ENCODE measurements around the gene SEPTIN5. TPM values are rescaled to one million over a fixed set of nuclear protein-coding genes. Genes with fewer than 3 reads are reported as not detected.
"Not testable (repeated sequence)": the region's sequence is repeated elsewhere in the genome, so short reads cannot be mapped to it uniquely, and the experiment has no call there.

Gene SEPTIN5
- total RNA-seq, 4 donors from 2014 or later: 21.9 to 51.1 (median 26.4) TPM

DNA sequence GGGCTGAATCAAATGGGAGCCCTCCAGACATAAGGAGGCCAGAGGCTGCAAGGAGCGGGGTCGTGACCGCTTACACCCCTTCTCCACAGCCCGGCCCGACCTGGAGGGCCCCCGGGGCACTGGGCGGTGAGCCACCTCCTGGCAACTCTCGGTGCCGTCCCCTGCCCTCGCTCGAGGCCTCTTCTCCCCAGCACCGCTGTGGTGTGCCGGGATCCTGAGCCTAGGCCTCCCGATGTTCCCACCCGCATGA, 8.6 kb downstream of the SEPTIN5 start:
- H3K27ac ChIP-seq: no peak overlapping the region
- no peak for ATAC-seq

GRCh38 chr22:19723232-19723982, 9.1 kb downstream of the SEPTIN5 start, which contains the start of gene GP1BB:
Gene GP1BB, plus strand, starts transcription at chr22:19723539. Its CDS starts 31 bp downstream, at chr22:19723570.
- no peak within 1 kb of the TSS for H3K27ac ChIP-seq
- WGBS, 2 donors (ENCODE audit: low coverage in 1 of 2): 78% methylated on average over 4 of the region's 80 CpGs; no CpG with 5 or more reads in 1 of the 2 donors
- TF ChIP-seq POLR2A (IDR thresholded peaks at IDR 0.05) (no peak), POLR2AphosphoS5 (IDR thresholded peaks at IDR 0.05) (no peak), EP300 (IDR thresholded peaks at IDR 0.05) (no peak)
- TF ChIP-seq, protein P1, sequence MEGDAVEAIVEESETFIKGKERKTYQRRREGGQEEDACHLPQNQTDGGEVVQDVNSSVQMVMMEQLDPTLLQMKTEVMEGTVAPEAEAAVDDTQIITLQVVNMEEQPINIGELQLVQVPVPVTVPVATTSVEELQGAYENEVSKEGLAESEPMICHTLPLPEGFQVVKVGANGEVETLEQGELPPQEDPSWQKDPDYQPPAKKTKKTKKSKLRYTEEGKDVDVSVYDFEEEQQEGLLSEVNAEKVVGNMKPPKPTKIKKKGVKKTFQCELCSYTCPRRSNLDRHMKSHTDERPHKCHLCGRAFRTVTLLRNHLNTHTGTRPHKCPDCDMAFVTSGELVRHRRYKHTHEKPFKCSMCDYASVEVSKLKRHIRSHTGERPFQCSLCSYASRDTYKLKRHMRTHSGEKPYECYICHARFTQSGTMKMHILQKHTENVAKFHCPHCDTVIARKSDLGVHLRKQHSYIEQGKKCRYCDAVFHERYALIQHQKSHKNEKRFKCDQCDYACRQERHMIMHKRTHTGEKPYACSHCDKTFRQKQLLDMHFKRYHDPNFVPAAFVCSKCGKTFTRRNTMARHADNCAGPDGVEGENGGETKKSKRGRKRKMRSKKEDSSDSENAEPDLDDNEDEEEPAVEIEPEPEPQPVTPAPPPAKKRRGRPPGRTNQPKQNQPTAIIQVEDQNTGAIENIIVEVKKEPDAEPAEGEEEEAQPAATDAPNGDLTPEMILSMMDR (IDR thresholded peaks at IDR 0.05): no peak
- peaks cover 0 to 41% (median 15%) of the 10 kb centered on the region in 3 donors for H3K4me1 ChIP-seq
- peaks cover 53% of the 10 kb centered on the region for H3K27me3 ChIP-seq
- H3K36me3 ChIP-seq: peaks cover 0 to 34% of the 10 kb centered on the region in 2 donors
- H3K9me3 ChIP-seq: no peaks in the 10 kb centered on the region
- no peak for ATAC-seq
- H3K4me3 ChIP-seq: peak within 1 kb of the TSS in 1 of 2 donors; percentile 22

More for the DNA sequence above, 8.6 kb downstream of the SEPTIN5 start:
- H3K4me1 ChIP-seq: peaks cover 0 to 45% (median 16%) of the 10 kb centered on the region in 3 donors
- no peak overlapping the region for H3K4me3 ChIP-seq
- 84% methylated on average over 4 of the region's 15 CpGs; no CpG with 5 or more reads in 1 of the 2 donors for WGBS, 2 donors (ENCODE audit: low coverage in 1 of 2)
- TF ChIP-seq EP300 (IDR thresholded peaks at IDR 0.05): no peak
- TF ChIP-seq, protein P1 (IDR thresholded peaks at IDR 0.05): no peak
- TF ChIP-seq POLR2A (IDR thresholded peaks at IDR 0.05): no peak
- TF ChIP-seq POLR2AphosphoS5 (IDR thresholded peaks at IDR 0.05): no peak
- H3K9me3 ChIP-seq: no peaks in the 10 kb centered on the region
- peaks cover 0 to 34% of the 10 kb centered on the region in 2 donors for H3K36me3 ChIP-seq
- H3K27me3 ChIP-seq: peaks cover 57% of the 10 kb centered on the region

DNA sequence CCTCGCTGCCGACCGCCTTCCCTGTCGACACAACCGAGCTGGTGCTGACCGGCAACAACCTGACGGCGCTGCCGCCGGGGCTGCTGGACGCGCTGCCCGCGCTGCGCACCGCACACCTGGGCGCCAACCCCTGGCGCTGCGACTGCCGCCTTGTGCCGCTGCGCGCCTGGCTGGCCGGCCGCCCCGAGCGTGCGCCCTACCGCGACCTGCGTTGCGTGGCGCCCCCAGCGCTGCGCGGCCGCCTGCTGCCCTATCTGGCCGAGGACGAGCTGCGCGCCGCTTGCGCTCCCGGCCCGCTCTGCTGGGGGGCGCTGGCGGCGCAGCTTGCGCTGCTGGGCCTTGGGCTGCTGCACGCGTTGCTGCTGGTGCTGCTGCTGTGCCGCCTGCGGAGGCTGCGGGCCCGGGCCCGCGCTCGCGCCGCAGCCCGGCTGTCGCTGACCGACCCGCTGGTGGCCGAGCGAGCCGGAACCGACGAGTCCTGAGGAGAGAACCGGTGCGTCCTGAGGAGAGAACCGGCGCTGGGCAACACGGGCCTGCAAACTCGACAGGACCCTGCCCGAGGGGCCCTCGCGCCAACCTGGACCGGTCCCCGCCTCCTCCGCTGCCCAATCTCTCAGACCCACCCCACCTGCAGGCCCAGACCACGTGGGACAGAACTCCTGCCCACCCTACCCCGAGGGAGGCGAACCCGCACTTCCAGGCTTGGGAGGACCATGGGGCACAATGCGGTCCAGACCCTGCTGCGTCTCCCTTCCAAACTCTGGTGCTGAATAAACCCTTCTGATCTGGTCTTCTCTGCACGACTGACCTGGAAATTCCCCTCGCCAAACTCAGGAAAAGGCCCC, 9.9 kb downstream of the SEPTIN5 start:
- WGBS, 2 donors (ENCODE audit: low coverage in 1 of 2): 13% methylated on average over 23 of the region's 89 CpGs; no CpG with 5 or more reads in 1 of the 2 donors
- Histone ChIP-seq H3K27me3 (peaks cover 46% of the 10 kb centered on the region), H3K36me3 (peaks cover 0 to 34% of the 10 kb centered on the region in 2 donors), H3K4me3 (peak overlapping the region in 1 of 2 donors; percentile 22), H3K9me3 (no peaks in the 10 kb centered on the region), H3K27ac (no peak overlapping the region), H3K4me1 (peaks cover 0 to 33% (median 9%) of the 10 kb centered on the region in 3 donors)
- TF ChIP-seq EP300 (IDR thresholded peaks at IDR 0.05) (no peak), POLR2A (IDR thresholded peaks at IDR 0.05) (no peak), POLR2AphosphoS5 (IDR thresholded peaks at IDR 0.05) (no peak)
- TF ChIP-seq, protein P1 (IDR thresholded peaks at IDR 0.05): no peak
- ATAC-seq: no peak

- no peaks in the 10 kb centered on the region for H3K9me3 ChIP-seq
- peaks cover 46% of the 10 kb centered on the region for H3K27me3 ChIP-seq
- H3K36me3 ChIP-seq: peaks cover 0 to 31% of the 10 kb centered on the region in 2 donors
- H3K27ac ChIP-seq: no peak overlapping the region
- TF ChIP-seq POLR2A (IDR thresholded peaks at IDR 0.05) (no peak), EP300 (IDR thresholded peaks at IDR 0.05) (no peak), POLR2AphosphoS5 (IDR thresholded peaks at IDR 0.05) (no peak)
- TF ChIP-seq, protein P1 (IDR thresholded peaks at IDR 0.05): no peak
- no peak for ATAC-seq
- H3K4me1 ChIP-seq: peaks cover 0 to 25% (median 9%) of the 10 kb centered on the region in 3 donors
- H3K4me3 ChIP-seq: no peak overlapping the region
- WGBS, 2 donors (ENCODE audit: low coverage in 1 of 2): 63 to 64% methylated on average over 23 to 34 of the region's 45 CpGs
These were observed 10.8 kb downstream of the SEPTIN5 start for GRCh38 chr22:19724927-19725661.

DNA sequence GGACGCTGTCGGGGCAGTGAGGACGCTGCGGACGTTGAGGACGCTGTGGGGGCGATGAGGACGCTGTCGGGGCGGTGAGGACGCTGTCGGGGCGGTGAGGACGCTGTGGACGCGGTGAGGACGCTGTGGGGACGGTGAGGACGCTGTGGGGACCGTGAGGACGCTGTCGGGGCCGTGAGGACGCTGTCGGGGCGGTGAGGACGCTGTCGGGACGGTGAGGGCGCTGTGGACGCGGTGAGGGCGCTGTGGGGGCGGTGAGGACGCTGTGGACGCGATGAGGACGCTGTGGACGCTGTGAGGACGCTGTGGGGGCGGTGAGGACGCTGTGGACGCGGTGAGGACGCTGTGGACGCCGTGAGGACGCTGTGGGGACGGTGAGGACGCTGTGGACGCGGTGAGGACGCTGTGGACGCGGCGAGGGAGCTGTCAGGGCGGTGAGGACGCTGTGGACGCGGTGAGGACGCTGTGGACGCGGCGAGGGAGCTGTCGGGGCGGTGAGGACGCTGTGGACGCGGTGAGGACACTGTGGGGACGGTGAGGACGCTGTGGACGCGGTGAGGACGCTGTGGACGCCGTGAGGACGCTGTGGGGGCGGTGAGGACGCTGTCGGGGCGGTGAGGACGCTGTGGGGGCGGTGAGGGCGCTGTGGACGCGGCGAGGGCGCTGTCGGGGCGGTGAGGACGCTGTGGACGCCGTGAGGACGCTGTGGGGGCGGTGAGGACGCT, 11.9 kb downstream of the SEPTIN5 start:
- WGBS, 2 donors (ENCODE audit: low coverage in 1 of 2): 86% methylated on average over 49 to 54 of the region's 96 CpGs
- H3K27ac ChIP-seq, ATAC-seq, H3K4me3 ChIP-seq, H3K9me3 ChIP-seq: not testable (repeated sequence)
- peaks cover 46% of the 10 kb centered on the region for H3K27me3 ChIP-seq
- peaks cover 0 to 33% (median 9%) of the 10 kb centered on the region in 3 donors for H3K4me1 ChIP-seq
- peaks cover 0 to 20% of the 10 kb centered on the region in 2 donors for H3K36me3 ChIP-seq

Data from gastroesophageal sphincter (tissue), 4 donors.